Measurements from ENCODE around the gene AGL.
"Not testable (repeated sequence)": the region's sequence is repeated elsewhere in the genome, so short reads cannot be mapped to it uniquely, and the experiment has no call there.

The AGL gene

DNA sequence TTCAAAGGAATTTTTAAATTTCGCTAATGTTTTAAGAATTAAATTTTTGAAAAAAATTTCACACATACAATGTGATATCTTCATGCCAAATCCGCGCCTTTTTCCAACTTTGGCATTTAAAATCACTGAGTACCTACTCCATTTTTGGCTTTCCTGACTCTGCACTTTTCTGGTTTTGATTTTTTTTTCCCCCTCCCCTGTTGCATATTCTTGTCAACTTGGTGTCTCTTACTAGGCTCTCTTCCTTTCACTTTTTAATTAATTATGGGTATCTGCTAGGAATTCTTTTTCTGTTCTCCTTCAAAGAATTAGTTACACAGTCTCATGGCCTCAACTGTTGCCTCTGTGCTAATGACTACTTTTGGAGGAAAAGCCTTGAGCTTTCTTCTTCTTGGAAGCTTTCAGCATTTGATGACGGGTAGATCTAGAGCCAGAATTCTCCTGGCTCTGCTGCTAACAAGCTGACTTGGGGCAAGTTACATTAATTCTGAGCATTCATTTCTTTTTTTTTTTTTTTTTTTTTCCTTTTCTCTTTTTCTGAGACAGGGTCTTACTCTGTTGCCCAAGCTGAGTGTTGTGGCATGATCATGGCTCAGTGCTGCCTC, 1.8 kb downstream of the AGL start:
- DNase-seq, result no peak

DNA sequence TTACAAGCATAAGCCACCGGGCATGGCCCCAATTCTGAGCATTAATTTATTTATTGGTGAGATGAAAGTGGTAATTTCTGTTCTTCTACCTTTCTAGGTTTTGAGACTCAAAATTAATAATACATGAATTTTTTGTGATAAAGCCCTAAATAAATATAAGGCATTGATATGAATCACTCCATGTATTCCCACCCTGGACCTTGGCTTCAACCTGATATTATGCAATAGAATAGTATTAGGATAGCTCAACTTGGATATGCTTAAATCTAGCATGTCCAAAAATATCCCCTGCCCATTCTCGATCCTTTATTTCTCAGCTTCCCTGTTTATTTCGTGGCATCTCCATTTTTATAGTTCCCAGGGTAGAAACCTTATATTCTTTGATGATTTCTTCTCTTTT, 2.5 kb downstream of the AGL start:
- DNase-seq, result no peak

DNA sequence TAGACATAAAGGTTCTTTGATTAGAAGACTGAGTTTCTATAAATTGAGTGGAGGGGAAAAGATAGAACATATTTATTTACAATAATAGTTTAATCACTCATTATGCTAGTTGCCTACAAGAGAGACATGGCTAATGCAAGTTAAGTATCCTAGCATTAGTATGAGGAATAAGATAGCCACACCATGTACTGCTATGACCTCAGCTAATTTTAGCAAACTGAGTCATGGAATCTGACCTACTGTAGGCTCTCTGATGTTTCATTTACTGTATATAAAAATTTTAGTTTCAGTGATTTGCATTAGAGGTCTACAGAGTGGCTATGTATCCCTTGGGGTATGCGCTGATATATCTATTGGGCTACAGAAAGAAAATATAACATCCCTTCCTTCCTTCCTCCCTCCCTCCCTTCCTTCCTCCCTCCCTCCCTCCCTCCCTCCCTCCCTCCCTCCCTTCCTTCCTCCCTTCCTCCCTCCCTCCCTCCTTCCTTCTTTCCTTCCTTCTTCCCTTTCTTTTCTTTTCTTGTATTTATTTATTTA, 5.8 kb downstream of the AGL start:
- DNase-seq, result no peak

DNA sequence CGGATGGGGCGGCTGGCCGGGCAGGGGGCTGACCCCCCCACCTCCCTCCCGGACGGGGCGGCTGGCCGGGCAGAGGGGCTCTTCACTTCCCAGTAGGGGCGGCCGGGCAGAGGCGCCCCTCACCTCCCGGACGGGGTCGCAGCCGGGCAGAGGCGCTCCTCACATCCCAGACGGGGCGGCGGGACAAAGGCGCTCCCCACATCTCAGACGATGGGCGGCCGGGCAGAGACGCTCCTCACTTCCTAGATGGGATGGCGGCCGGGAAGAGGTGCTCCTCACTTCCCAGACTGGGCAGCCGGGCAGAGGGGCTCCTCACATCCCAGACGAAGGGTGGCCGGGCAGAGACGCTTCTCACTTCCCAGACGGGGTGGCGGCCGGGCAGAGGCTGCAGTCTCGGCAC, 6.9 kb downstream of the AGL start:
- DNase-seq, result not testable (repeated sequence)

GRCh38 chr1:99858286-99858685, 8.1 kb downstream of the AGL start:
- peak in 1 of 2 experiments; percentile 44 for DNase-seq

GRCh38 chr1:99858881-99859280, 8.7 kb downstream of the AGL start:
- DNase-seq, result no peak

DNA sequence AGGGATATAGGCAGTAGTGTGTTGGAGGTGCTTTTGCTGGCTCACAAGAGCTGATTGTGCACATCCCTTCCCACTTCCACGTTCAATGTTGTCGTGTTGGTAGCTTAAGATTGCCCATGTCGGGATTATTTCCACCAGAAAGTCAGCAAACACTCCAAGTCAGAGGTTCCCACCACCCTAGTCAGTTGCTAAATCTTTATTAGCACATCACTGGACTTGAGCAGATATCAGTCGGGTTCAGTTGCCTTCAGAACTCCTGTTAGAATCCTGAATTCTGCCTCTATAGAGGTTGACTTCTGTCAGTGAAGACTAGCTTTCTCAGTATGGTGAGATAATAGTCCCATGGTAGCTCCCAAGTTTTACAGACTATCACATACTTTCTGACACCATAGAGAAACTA, 10.5 kb downstream of the AGL start:
- DNase-seq, result no peak

GRCh38 chr1:99867682-99868081, 17.5 kb downstream of the AGL start:
- DNase-seq, result no peak

GRCh38 chr1:99869304-99869703, 19.1 kb downstream of the AGL start:
- no peak for DNase-seq

DNA sequence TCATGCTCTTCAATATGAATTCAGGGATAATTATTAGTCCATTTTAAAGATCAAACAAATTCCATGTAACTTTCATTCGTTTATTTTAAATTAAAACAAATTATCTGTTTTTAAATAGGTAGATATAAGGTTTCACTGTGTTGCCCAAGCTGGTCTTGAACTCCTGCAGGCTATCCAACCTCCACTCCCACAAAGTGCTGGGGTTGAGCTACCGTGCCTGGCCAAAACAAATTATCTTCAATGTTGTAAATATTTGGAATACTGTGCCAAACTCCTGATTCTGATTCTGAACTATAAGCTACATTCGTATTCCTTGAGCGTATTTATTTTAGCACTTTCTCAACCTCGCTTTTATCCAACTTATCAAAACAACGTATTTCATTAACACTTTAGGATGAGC, 19.6 kb downstream of the AGL start:
- no peak for DNase-seq

DNA sequence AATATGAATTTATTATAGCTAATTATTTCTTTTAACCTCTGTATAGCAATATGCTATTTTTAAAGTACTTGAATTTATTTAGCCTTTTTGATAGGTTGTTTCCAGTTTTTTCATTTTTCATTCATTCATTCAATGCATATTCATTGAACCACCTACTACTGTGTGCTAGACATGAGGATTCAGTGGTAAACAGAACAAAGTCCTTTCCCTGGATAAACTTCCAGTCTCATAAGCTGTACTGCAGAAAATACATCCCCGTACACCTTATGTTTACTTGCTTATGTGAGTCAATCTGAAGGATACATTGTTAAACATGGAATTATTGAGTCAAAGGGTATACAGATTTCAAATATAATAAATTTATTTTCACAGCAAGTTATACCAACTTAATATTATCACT, 21.9 kb downstream of the AGL start:
- no peak for DNase-seq

DNA sequence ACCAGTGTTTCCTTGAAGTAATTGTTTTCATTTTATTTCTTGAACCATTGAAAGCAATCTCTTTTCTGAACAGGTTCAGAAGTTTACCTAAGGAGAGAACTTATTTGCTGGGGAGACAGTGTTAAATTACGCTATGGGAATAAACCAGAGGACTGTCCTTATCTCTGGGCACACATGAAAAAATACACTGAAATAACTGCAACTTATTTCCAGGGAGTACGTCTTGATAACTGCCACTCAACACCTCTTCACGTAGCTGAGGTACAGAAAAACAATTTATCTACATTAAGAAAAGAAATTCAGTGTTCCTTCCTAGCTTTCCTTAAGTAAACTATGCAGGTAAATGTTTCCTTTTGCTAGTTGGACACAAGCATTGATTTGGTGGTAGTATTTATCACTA, 27.4 kb downstream of the AGL start:
- DNase-seq, result no peak

DNA sequence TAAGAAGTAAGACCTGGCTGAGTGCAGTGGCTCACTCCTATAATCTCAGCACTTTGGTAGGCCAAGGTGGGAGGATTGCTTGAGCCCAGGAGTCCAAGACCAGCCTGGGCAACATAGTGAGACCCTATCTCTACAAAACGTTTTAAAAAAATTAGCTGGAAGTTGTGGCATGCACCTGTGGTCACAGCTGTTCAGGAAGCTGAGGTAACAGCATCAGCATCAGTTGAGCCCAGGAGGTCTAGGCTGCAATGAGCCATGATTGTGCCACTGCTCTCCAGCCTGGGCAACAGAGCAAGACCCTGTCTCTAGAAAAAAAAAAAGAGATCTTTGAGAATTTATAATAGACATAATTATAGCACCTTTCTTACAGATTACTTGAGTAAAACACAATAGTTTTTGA, 36.0 kb downstream of the AGL start:
- no peak for DNase-seq

- no peak for DNase-seq
Measured at GRCh38 chr1:99886841-99887240, 36.7 kb downstream of the AGL start.

DNA sequence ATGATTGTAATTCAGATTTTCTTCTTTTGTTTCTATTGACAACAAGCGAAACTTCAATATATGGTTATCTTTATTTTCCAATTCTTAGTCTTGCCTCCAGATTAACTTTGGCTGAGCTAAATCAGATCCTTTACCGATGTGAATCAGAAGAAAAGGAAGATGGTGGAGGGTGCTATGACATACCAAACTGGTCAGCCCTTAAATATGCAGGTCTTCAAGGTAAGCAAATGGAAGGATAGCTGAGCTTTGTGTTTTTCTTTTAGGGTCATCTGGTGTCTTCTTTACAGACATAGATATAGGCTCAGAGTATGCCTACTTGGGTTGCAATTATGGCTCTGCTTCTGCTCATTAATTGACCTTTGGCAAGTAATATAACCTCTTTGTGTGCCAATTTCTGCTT, 37.7 kb downstream of the AGL start:
- DNase-seq, result no peak

GRCh38 chr1:99891997-99892396, 41.8 kb downstream of the AGL start:
- no peak for DNase-seq

DNA sequence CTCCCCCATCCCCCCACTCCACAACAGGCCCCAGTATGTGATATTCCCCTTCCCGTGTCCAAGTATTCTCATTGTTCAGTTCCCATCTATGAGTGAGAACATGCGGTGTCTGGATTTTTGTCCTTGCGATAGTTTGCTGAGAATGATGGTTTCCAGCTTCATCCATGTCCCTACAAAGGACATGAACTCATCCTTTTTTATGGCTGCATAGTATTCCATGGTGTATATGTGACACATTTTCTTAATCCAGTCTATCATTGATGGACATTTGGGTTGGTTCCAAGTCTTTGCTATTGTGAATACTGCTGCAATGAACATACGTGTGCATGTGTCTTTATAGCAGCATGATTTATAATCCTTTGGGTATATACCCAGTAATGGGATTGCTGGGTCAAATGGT, 53.1 kb downstream of the AGL start:
- DNase-seq, result not testable (repeated sequence)

- no peak for DNase-seq
Measured at GRCh38 chr1:99906535-99906934, 56.4 kb downstream of the AGL start.

GRCh38 chr1:99917214-99917613, 67.1 kb downstream of the AGL start:
- DNase-seq, result no peak

DNA sequence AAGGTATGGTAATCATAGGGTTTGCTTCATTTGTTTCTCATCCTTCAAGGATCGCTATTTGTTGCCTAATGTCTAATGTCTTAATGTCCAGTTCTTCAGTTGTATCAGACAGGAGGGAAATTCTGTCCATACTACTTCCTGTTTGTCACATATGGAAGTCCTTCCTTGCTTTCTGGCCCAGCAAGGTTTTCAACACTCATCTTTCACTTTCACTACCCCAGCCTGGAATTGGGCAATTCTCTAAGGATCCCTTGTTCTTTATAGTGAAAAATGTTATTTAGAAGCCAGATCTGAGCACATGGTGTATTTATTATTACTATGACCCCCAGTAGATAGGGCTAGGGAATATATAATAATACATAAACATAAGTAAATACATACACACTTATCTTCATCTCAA, 69.1 kb downstream of the AGL start:
- DNase-seq, result no peak

DNA sequence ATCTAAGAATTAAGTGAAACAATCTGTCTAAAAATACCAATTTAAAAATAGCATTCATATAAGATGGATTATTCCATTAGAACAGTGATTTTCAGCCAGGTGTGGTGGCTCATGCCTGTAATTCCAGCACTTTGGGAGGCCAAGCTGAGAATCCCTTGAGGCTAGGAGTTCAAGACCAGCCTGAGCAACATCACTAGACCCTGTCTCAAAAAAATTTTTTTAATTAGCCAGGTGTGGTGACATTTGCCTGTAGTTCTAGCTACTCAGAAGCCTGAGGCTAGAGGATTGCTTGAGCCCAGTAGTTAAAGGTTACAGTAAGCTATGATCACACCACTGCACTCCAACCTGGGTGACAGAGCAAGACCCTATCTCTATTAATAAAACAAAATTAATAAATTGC, 84.6 kb downstream of the AGL start:
- no peak for DNase-seq

DNA sequence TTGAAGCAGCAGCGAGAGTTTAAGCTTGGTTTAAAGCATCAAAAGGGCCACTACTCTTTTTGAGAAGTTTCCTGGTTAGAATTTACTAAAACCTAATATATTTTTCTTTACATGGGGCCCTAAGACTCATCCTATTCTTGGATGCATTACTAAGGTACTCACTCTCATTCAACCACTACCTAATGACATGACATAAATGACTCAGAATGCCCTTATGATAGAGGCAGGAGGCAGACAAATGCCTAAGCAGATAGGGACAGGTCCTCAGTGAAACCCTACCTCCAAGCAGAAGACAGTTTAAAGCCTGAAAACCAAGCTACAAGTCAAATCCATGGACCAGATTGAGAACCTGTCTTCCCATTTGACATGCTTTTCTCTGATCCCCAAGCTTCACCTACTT, 85.4 kb downstream of the AGL start:
- no peak for DNase-seq

DNA sequence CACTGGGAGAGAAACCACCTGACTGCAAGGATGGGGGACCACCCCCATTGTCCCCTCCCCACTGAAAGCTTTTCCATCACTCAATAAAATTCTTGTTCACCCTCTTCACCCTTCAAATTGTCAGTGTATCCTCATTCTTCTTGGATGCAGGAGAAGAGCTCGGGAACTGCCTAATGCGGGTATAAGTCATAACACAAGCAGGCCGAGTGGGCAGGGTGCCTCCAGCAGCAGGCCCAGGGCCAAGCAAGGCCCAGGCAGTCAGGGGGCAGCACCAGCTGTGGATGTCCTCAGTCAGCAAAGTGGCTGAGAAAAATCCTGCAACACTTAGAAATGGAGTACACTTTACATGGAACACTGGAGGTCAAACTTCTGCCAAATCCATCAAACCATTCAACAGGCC, 85.9 kb downstream of the AGL start:
- DNase-seq, result no peak

GRCh38 chr1:99942723-99943122, 92.6 kb downstream of the AGL start:
- peak in 1 of 2 experiments; percentile 6 for DNase-seq

DNA sequence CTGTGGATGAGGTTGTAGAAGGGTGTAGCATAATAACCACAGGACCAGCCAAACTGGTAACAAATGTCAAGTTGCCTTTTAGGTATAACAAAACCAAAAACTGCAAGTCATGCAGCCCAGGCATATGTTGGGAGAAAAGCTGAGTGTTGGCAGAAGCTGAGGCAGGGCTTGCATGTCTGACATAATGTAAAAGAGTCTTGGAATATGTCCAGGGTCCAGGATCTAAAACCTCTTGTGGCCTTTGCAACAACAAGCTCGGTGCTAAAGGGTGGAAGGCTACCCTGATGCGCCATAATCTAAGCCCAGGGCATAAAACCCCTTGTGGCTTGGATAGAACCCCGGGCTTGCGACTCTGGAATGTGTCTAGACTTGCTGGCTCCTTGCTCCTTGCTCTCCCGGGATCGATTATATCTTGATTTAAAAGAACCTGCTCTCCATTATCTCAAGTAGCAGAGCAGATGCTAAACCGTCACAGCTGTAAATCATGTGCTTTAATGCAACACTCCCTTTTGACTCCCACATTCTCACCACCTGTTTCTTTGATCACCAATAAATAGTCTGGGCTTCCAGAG, 93.1 kb downstream of the AGL start:
- peak; percentile 69 to 82 for DNase-seq
